HUDEP-2 (cell line): ENCODE results near the gene STEEP1.

ENCODE experiments used
- DNase-seq, 76 experiments: peaks; one replicate each; lab custom pipeline; 2025; ENCODE audit not compliant: unreplicated experiment in 76 of 76; lab: John Stamatoyannopoulos, UW

Gene STEEP1

DNA sequence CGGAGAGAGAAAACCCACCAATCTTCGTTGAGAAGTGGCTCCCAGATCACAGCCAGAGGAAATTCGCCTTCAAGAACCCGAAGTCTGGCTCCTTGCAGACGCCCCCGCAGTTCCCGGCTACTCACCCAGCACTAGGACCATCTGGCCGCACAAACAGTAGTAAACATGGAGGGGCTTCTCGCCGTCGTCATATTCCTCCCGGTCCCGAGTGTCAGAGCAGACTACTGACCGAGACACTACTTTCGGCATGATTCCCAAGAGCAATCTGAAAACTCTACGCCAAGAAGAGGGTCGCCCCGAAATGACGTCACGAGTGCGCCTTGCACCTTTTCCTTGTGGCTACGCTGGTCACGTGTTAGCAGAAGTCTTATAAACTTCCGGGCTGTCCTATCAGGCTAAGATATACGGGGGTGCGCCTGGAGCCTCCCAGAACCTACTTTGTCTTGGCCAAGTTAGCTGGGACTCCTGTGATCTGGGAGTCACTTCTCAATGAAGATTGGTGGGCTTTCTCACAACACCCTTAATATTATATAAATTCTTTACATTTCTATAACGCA is at the start of gene STEEP1:
STEEP1 (minus strand) TSS at position 303 of the 557 bp plus-strand sequence; CDS start at position 249, 54 bp downstream.
- peak; percentile 2 to 87 (median 71) for DNase-seq

DNA sequence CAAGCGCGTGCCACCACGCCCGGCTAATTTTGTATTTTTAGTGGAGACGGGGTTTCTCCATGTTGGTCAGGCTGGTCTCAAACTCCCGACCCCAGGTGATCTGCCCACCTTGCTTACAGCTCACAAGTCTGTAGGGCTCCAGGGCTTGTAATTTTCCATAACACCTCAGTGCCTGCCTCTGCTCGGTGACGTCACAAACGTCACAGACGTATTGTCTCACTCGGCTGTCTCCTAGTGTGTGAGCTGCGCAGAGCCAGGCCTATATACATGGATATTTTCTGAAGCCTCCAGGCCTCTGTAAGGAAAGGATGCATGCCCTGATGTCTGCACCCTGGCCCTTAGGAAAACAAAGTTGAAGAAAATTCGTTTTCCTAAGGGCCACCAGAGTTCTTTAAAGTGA is 49.6 kb upstream of the STEEP1 start:
- no peak for DNase-seq

DNA sequence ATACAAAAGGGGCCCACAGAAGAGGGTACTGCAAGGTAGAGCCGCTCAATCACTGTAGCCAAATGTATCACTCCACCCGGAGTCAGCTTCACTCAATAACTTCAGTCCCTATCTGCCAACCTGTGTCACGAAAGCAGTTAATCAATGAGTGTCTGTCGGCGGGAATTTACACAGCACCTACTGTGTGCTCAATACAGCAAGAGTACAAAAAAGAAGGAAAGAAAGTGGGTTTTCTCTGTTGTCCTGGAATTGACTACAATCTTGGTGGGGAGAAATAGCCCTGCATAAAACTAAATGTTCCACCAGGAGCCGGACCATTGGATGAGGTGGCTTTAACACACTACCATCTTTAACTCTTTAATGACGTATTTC is 41.8 kb upstream of the STEEP1 start:
- no peak for DNase-seq

DNA sequence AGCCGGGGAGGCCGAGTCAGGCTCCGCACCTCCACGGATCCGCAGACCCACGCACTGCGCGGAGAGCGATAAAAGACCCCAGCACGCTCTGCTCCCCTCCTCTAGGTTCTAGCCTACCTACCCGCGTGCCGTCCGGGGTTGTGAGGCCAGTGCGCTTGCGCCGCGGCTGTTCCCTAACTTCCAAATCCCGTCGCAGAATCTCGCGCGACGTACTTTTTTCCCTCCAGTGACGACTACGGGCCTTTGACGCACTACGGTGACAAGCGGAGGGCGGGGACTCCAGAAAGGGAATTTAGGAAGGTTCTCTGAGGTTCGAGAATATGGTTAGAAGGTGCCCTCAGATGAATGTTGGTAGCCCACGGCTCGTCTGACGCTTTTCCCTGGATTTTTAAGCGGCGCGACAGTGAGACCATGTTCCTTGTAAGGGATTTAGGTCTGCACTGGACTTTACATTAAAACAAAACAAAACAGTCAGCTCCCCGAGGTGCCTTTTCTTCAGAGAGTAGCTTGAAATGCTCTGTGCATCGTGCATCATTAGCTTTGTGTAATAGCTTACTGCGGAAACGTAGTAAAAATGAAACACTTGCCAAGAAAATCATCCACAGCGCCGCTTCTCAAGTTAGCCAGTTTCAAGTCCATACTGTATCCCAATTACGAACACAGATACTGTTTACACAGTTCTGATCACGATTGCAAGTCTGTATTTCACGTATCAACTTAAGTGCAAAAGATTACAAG is 41.2 kb upstream of the STEEP1 start, which contains the start of gene NKRF:
NKRF (minus strand) TSS at position 145 of the 738 bp plus-strand sequence.
- peak; percentile 2 to 88 (median 74) for DNase-seq

DNA sequence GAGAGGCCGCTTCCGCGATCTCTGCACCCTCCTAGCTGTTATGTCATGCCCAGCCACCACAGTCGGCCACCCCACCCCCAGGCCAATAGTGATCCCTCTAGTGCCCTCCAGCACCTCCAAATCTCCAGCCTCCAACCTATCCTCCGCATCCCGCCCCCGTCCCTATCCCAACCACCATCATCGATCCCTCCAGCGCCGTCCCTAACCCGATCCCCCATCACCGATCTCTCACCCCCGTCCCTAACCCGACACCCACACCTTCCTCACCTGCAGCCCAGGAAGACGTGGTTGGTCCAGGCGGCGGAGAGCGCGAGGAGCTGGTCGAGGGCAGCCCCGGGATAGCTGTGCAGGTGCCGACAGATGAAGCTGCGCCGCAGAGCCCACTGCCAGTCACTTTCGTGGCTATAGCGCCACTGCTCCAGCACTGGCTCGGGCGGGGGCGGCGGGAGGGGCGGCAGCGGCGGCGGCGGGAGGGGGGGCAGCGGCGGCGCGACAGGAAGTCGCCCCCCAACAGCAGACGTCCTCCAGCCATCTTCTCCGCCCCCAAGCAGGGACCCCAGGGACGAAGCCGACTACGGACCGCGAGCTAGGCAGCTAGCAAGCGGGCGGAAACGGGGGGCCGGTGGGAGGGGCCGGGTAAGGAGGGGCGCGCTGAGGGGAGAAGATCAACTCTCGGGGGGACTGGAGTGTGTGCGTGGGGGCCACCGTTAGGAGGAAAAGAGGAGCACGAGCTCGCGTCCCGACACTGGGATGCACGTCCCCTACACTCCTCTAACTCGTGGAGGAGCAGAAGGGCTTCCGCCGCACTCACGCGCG is 40.5 kb upstream of the STEEP1 start:
- DNase-seq, result peak in 24 of 76 experiments; percentile 0 to 24 (median 6)

DNA sequence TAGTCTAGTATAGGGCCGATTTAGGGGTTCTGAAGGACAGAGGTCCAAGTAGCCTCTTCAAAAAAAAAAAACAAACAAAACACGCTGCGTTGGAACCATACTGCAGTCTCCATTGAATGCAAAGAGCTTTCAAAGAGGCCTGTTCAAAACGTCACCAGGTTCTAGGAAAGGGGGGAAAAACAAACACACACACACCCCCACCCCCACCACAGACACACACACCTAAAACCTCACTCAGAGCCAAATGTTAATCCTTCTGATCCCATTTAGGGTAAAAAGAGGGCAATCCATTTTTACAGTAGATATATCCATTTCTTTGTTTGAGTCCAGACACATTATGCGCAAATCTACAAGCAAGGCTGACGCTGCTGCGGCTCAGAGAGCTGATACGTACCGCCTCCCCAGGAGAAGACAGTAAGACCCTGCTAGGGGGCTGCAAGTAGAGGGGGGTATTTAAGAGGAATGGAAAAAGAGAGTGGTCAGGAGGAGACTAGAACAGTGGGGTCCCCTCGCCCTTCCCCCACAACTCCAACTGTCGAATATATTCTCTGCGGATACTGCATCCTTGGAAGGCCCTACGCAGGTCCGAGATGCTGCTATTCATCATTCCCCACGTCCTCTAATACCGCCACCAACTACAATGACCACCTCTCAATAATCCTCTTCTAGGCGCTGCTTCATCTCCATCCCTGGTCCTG is 39.7 kb upstream of the STEEP1 start:
- no peak for DNase-seq

DNA sequence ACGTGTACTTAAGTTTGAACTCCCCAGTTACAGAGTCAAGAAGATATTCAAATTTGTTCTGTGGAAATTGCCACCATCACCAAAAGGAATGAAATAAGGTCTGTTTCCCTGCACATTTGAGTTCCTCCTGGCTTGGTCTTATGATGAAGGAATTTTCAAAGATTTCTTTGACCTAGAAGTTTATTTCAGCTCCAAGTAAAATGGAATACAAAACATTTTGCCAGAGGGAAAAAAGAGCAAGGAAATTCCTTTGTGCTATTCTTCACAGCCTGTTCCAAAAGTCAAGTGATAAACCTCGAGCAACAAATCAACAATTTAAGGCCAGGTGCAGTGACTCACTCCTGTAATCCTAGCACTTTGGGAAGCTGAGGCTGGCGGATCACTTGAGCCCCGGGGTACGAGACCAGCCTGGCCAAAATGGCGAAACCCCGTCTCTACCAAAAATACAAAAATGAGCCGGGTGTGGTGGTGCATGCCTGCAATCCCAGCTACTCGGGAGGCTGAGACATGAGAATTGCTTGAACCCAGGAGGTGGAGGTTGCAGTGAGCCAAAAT is 37.6 kb upstream of the STEEP1 start:
- no peak for DNase-seq

DNA sequence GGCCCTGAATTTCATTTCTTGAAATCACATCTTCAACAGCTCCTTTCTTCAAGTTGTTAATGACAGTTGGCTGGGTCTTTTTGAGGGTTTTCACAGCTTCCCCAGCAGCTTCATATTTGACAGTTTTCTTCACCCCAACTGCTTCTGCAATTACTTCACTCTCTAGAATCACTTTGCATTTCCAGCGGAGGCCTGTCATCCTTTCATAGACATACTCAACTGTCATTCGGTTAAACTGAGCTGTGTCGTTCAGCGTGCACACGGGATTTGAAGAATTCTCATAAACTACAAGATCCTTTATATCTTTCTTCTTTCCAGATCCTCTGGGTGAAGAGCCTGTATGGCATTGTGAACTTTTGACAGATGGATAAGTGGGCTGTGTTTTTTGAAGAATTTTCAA is 24.6 kb upstream of the STEEP1 start:
- DNase-seq, result no peak

DNA sequence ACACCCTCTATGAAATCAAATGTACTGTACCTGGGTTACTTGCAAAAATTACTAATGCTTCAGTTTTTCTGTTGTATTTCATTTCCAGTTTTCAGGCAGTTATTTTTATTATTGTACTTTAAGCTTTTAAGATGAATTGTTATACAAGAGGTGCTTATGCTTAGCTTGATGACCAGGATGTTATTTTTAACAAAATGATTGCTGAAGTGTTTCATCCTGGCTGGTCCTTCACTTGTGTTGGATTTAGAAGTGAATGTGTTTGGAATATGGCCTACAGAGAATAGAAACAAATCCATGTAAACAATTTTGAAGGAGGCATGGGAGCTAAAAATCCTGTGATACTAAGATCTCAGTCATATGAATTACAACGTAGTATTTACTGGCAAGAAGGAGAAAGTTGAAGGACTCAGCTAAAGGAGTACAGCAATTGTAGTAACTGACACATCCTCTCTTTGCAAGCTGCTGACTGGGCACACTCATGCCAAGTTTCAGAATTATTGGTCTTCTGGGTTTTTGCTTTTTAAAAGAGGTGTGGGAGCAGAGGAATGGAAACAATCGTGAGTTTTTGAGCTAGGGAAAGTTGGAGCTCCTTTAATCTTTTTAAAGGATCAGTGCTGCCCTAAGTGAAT is 18.3 kb upstream of the STEEP1 start:
- DNase-seq, result no peak

DNA sequence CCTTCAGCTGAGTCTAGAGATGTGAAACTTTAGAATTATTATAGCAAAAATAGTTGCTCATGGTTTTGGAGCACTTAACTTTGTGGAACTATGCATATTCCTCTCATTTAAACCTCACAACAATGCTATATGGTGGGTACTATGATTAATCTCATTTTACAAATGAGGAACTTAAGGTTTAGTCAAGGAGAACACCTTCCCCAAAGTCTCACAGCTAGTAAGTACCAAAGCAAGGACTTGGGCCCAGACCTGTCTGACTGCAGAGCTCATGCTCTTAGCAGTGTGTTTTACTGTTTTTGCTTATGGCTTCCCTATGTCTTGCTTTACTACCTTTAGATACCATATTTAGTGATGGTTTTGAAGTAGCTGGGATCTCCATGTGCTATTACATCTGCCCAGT is 14.2 kb upstream of the STEEP1 start:
- no peak for DNase-seq

DNA sequence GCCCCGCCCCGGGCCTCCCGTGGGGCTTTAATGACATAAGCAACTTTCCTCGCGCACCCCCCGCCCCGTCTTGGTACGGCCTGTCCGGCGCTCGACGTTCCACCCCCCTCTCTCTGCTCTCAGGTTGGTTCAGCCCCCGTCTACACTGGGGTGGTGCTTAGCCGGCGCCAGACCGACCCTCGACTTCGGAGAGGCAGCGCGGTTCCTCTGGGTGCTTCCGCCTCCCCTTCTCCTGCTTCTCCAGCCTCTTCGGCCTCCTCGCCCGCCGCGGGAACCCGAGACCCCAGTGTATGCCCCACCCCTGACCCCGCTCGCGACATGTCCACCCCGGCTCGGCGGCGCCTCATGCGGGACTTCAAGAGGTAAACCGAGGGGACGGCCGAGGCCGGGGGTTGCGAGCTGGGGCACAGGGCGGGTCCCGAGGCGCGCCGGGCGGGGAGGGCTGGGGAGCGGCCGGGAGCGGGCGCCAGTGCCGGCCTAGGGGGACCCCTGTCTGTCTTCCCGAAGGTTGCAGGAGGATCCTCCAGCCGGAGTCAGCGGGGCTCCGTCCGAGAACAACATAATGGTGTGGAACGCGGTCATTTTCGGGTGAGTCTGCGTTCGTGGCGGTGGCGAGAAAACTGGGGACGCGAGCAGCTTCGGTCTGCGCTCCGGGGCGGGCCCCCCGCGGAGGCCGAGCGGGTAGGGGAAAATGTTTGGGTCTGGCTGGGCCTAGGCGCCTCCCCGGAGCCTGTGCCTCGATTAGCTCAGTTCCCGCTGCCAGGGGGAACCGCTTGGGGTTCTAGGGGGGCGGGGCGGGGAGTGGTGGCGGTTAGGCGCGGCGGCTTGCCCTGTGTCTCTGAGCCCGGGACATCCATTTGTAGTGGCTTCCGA is 9.4 kb upstream of the STEEP1 start, which contains the start of gene UBE2A:
UBE2A (plus strand) TSS at position 170 of the 873 bp plus-strand sequence; CDS start at position 319, 149 bp downstream.
- peak in 75 of 76 experiments; percentile 1 to 82 (median 64) for DNase-seq

DNA sequence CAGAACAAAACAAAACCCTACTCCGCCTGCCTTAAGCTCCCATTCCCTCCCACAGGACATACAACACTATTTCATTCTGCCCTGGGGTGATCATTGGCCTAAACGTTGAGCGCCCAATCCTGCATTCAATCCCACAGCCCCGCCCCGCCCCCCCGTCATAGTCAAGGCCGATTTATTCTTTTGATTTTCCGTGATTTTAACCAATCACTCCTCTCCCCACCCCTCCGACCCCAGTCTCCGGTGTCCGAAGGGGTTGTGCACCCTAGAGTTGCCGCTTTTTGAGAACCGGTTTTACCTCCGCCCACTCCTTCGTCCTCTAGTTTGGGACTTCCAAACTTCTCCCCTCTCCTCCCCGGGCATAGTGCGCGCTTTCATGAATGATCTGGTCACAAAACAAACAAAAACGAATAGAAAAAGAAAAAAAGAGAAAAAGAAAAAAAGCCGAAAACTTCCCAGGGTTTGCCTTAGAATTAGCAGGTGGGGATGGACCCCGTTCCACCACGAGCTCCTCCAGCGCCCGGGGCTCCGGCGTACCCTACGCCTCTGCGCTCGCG is 8.7 kb upstream of the STEEP1 start:
- peak in 3 of 76 experiments; percentile 1 to 7 (median 3) for DNase-seq

DNA sequence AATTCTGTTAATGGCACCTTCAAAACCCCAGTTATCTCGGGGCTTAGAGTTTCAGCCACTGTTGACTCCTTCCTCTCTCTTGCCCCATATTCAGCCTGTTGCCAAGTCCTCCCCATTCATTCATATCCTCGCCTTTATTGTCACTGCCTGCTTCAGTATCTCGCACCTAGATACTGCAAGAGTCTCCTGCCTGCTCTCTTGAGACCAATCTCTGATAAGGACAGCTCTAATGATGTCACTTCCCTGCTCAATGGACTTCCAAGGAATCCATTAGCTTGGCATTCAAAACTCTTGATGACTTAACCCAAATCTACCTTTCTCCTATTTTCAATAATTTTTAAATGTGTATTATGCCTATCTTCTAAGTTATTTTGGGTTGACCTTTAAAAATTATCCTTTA is 8.0 kb upstream of the STEEP1 start:
- no peak for DNase-seq

DNA sequence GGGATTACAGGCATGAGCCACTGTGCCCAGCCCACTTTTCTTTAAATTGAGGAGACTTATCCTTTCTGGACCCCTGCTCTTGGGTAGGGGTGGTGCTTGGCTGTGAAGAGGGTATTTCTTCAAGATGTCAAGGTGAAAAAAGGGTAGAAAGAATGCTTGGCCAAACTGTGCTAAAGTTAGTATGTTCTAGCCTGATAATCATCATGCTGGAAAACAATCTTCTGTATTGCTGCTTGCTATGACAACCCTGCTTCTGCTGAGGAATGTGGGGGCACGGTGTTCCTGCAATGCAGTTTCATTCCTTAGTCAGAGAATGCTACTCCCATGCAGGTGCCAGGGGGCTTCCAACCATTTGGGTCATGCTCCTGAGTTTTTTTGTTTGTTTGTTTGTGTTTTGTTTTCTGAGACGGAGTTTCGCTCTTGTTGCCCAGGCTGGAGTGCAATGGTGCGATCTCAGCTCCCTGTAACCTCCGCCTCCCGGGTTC is 5.2 kb upstream of the STEEP1 start:
- no peak for DNase-seq

DNA sequence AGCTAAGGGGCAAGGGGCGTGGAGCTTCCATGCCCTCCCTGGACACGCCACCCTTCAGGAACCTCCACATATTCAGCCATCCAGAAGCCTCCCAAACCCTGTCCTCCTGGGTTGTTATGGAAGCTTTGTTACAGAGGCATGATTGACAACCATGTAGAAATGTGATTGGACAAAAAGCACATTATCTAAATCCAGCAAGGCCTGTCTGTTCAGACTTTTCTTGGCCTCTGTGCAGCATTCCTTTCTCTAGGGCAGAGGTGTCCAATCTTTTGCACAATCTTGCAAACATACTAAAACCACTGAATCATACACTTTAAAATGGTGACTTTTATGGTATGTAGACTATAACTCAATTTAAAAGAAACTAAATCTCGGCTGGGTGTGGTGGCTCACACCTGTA is 12.7 kb downstream of the STEEP1 start:
- DNase-seq, result no peak

DNA sequence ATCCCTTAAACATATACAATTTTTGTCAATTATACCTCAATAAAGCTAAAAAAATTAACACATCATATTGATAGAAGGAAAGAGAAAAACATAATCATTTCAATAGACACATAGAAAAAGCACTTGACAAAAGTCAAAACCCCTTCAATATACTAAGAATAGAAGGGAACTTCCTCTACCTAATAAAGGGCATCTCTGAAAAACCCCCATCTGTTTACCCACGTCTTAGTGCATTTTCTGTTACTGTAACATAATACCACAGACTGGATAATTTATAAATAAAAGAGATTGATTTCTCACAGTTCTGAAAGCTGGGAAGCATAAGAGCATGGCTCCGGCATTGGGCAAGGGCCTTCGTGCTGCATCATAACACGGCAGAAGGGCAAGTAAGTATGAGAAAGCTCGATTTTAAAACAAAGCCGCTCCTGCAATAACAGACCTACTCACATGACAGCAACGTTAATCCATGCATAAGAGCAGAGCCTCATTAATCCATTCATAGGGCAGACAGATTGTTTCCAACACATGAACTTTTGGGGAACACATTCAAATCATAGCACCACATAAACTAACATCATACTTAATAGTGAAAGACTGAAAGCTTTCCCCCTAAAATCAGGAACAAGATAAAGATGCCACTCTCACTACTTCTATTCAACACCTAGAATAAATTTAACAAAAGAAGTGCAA is 15.7 kb downstream of the STEEP1 start:
- no peak for DNase-seq

DNA sequence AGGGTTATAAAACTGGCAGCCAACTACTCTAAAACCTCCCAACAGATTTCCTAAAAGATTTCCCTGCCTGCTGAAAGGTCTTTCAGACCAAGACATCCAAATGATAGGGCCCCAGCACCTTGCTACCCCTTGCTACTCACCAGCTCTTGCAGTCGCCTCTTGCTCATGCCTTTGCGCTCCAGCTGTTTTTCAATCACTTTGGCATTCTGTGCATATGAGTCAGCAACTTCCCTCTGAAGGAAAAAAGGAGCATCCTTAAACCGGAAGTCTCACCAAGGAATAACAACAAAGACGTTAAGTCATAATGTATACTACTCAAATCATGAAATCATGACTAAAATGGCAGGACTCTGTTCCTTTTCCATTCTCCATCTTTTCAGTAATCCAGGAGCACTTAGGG is 24.0 kb downstream of the STEEP1 start:
- no peak for DNase-seq

DNA sequence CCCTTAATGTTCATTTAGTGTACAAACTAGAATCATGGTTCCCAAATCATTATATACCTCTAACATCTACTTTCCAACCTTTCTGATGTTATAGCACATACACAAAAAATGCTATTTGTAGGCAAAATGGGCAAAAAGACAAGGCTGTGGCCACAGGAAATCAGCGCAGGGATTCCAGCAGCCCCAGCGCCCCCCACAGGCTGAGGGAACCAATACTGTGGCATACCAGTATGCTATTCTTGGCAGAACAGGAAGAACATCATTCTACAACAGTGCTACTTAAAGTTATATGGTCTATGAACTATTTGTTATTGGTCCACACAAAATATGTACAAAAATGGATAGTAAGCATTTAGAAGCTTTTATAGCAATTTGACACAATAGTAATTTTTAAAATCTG is 25.3 kb downstream of the STEEP1 start:
- DNase-seq, result no peak
